ENCODE measurements around the gene KLF16.
A peak's percentile ranks its signal among the peaks of the same experiment; 100 is the strongest.

KLF16 gene

DNA sequence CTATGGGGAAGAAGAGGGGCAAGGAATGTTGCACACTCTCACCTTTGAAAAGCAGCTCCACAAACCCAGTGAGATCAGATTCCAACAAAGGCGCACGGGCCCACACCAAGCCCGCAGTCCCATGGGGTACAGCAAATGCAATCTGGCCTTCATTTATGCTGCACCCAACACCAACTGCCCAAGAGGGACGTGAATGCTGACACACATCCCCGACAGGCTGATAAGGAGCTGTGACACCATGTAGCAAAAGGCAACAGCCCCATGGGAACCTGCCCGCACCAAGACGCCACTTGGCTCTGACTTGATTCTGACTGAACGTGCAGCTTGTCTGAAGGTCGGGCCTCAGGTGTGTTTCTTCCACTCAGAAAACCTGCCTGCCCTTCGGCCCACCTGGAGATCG lies 32.4 kb downstream of the KLF16 start:
- Mint-ChIP-seq H3K4me3 (no peak overlapping the region), H3K27me3 (ENCODE audit: low read depth) (no peaks in the 10 kb centered on the region)

DNA sequence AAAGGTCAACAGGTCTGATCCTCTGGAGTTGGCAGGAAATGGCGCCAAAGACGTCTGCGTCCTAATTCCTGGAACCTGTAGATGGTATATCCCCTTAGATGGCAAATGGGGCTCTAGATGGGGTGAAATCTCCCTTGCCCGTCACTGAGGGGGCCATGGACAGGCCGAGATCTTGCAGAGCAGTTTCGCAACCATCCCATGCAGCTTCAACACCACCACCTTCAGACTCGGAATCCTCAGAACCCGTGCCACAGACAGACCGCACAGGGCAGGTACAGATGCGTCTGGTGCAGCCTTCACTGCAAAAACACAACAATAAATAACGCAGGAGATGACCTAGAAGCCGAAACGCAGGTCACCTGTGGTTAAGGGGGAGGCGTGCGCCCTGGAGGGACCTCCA lies 32.8 kb downstream of the KLF16 start:
- no peak overlapping the region for H3K4me3 Mint-ChIP-seq
- H3K27me3 Mint-ChIP-seq (ENCODE audit: low read depth): no peaks in the 10 kb centered on the region
- no peaks in the 10 kb centered on the region for H3K9me3 Mint-ChIP-seq
- H3K36me3 Mint-ChIP-seq (ENCODE audit: low read depth): peaks cover 4% of the 10 kb centered on the region
- TF ChIP-seq CTCF (IDR thresholded peaks at IDR 0.05; ENCODE audit: unreplicated experiment in 3 of 3): no peak
- H3K4me1 Mint-ChIP-seq: peaks cover 4% of the 10 kb centered on the region
- peak overlapping the region in 1 of 3 experiments; percentile 48 for H3K27ac Mint-ChIP-seq

More for the DNA sequence above, 32.4 kb downstream of the KLF16 start:
- peaks cover 2% of the 10 kb centered on the region for H3K4me1 Mint-ChIP-seq
- peak overlapping the region in 1 of 3 experiments; percentile 48 for H3K27ac Mint-ChIP-seq
- TF ChIP-seq CTCF (IDR thresholded peaks at IDR 0.05; ENCODE audit: unreplicated experiment in 3 of 3): no peak
- peaks cover under 1% of the 10 kb centered on the region for H3K36me3 Mint-ChIP-seq (ENCODE audit: low read depth)
- H3K9me3 Mint-ChIP-seq: no peaks in the 10 kb centered on the region

GRCh38 chr19:1829958-1830357 lies 33.4 kb downstream of the KLF16 start:
- Mint-ChIP-seq H3K27me3 (ENCODE audit: low read depth) (no peaks in the 10 kb centered on the region), H3K4me3 (no peak overlapping the region), H3K4me1 (peaks cover 4% of the 10 kb centered on the region), H3K27ac (peak overlapping the region in 2 of 3 experiments; percentile 23 to 67), H3K36me3 (ENCODE audit: low read depth) (peaks cover 4% of the 10 kb centered on the region), H3K9me3 (no peaks in the 10 kb centered on the region)
- TF ChIP-seq CTCF (IDR thresholded peaks at IDR 0.05; ENCODE audit: unreplicated experiment in 3 of 3): no peak

- peaks cover 4% of the 10 kb centered on the region for H3K4me1 Mint-ChIP-seq
- TF ChIP-seq CTCF (IDR thresholded peaks at IDR 0.05; ENCODE audit: unreplicated experiment in 3 of 3): no peak
- no peak overlapping the region for H3K27ac Mint-ChIP-seq
- peaks cover 7% of the 10 kb centered on the region for H3K36me3 Mint-ChIP-seq (ENCODE audit: low read depth)
- no peak overlapping the region for H3K4me3 Mint-ChIP-seq
- no peaks in the 10 kb centered on the region for H3K27me3 Mint-ChIP-seq (ENCODE audit: low read depth)
- no peaks in the 10 kb centered on the region for H3K9me3 Mint-ChIP-seq
Measured at GRCh38 chr19:1828279-1829238, 34.8 kb downstream of the KLF16 start.

- Mint-ChIP-seq H3K27ac (peak overlapping the region in 1 of 3 experiments; percentile 33), H3K4me3 (no peak overlapping the region), H3K36me3 (ENCODE audit: low read depth) (peaks cover 10% of the 10 kb centered on the region), H3K9me3 (no peaks in the 10 kb centered on the region), H3K27me3 (ENCODE audit: low read depth) (no peaks in the 10 kb centered on the region), H3K4me1 (peaks cover 4% of the 10 kb centered on the region)
- no peak for TF ChIP-seq CTCF (IDR thresholded peaks at IDR 0.05; ENCODE audit: unreplicated experiment in 3 of 3)
Measured at GRCh38 chr19:1827566-1828278, 35.7 kb downstream of the KLF16 start.
